GM21576 (cell line): ENCODE data around the gene TNFRSF17.

Source experiments
- ATAC-seq: cut with Tn5 transposase; IDR thresholded peaks from one replicate; pipeline ENCODE4 v1.9.1; 2021; ENCODE audit warnings: mild to moderate bottlenecking, moderate library complexity; ENCODE audit not compliant: unreplicated experiment

The TNFRSF17 gene

GRCh38 chr16:12000032-12000431 lies 35.0 kb downstream of the TNFRSF17 start:
- ATAC-seq: no peak

- ATAC-seq: no peak
Measured at GRCh38 chr16:12002447-12003006, 37.5 kb downstream of the TNFRSF17 start.

- ATAC-seq: no peak
Measured at GRCh38 chr16:12006637-12007036, 41.6 kb downstream of the TNFRSF17 start.

GRCh38 chr16:12009462-12009861 lies 44.5 kb downstream of the TNFRSF17 start:
- ATAC-seq: no peak

DNA sequence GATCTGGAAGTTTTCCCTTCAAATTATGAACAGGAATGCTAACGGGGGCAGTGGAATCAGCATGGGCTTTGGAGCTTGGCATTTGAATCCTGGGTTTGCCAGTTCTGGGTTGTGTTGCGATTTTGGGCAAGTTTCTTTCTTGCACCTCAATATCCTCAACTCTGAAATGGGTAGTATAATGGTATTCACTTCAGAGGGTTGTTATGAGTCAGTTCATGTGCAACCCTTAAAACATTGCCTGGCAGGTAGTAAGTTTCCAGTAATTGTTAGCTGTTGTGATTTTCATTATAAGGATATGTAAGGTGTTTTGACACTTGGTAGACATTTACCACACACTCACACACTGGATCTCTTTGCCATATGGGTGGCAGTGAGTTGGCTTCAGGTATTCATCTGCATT lies 44.9 kb downstream of the TNFRSF17 start:
- ATAC-seq: no peak

GRCh38 chr16:12010388-12011251 lies 45.6 kb downstream of the TNFRSF17 start:
- no peak for ATAC-seq

DNA sequence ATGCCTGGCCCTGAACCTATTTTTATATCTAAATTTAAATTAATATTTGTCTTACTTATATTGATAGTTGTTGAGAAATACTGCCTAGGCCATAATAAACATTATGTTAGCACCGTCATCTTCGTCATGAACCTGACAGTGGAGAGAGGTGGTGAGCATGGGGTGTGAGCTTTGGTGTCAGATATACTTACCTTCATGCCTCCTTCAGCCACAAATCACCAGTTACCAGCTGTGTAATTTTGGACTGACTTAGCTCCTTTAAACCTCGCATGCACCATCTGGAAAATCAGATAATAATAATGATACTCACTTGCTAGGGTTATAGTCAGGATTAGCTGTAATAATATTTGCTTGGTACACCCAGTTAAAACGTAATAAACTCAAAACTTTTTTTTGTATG lies 46.6 kb downstream of the TNFRSF17 start:
- ATAC-seq: no peak

GRCh38 chr16:12016291-12016947 lies 51.4 kb downstream of the TNFRSF17 start:
- no peak for ATAC-seq

- ATAC-seq: no peak
Measured at GRCh38 chr16:12017558-12017957, 52.5 kb downstream of the TNFRSF17 start.
